GM23248 (cell line): ENCODE results near the gene POC1A.

Experiments used
- EZH2 ChIP-seq: fragments of 200-600 bp; sonication (generic); IDR thresholded peaks from 2 replicates; pipeline ENCODE4 v1.6.1; 2018; ENCODE audit warnings: antibody characterized with exemption, mild to moderate bottlenecking; ENCODE audit not compliant: insufficient read depth, poor library complexity, severe bottlenecking
- EZH2phosphoT487 ChIP-seq: fragments of 200-600 bp; sonication (generic); IDR thresholded peaks from 2 replicates; pipeline ENCODE4 v1.6.1; 2018; ENCODE audit warnings: antibody characterized with exemption, moderate library complexity, mild to moderate bottlenecking, low read depth; ENCODE audit not compliant: insufficient read depth

GRCh38 chr3:52051444-52051843, 102.8 kb downstream of the POC1A start:
- no peak for TF ChIP-seq EZH2
- TF ChIP-seq EZH2phosphoT487 = no peak
